K562 (cell line): ENCODE results near the gene NPVF. TPM values are rescaled to one million over a fixed set of nuclear protein-coding genes. Genes with fewer than 3 reads are reported as not detected.

ENCODE experiments used
- COPS2 ChIP-seq: fragments of 450-650 bp; conservative IDR thresholded peaks from 2 replicates; pipeline ENCODE4 v1.6.1; 2016; ENCODE audit warnings: mild to moderate bottlenecking, moderate library complexity
- ETS2 ChIP-seq: IDR thresholded peaks from 2 replicates; pipeline ENCODE4 v1.6.1; 2016; ENCODE audit warnings: borderline replicate concordance, missing genetic modification characterization, mild to moderate bottlenecking, moderate library complexity, missing compliant biosample characterization; ENCODE audit not compliant: poor library complexity, severe bottlenecking
- FOSL1 ChIP-seq: fragments of 200-800 bp; sonication (Bioruptor generic); conservative IDR thresholded peaks from 2 replicates; pipeline ENCODE4 v1.6.1; 2016; ENCODE audit warnings: missing genetic modification characterization, missing compliant biosample characterization
- HDGF ChIP-seq: fragments of 450-650 bp; IDR thresholded peaks from 2 replicates; pipeline ENCODE4 v1.6.1; 2016
- JUNB ChIP-seq: fragments of 450-650 bp; formaldehyde crosslinking; conservative IDR thresholded peaks from 2 replicates; pipeline ENCODE4 v1.4.0; 2020; ENCODE audit warnings: mild to moderate bottlenecking
- KAT2B ChIP-seq: IDR thresholded peaks from one replicate; pipeline ENCODE4 v1.6.1; 2012; ENCODE audit warnings: low read depth, mild to moderate bottlenecking, control low read depth, inconsistent platforms, low read length, moderate library complexity
- NFE2 ChIP-seq: IDR thresholded peaks from 2 replicates; pipeline ENCODE4 v1.6.1; 2014; ENCODE audit warnings: antibody characterized with exemption, low read depth
- OTX1 ChIP-seq: fragments of 450-650 bp; formaldehyde crosslinking; IDR thresholded peaks from 2 replicates; pipeline ENCODE4 v1.4.0; 2022; ENCODE audit warnings: mild to moderate bottlenecking
- POLR2AphosphoS5 ChIP-seq: IDR thresholded peaks from 2 replicates; pipeline ENCODE4 v1.6.1; 2011; ENCODE audit warnings: mild to moderate bottlenecking, low read depth, low read length, moderate library complexity; ENCODE audit not compliant: control insufficient read depth, insufficient read depth
- RB1 ChIP-seq: fragments of 450-650 bp; IDR thresholded peaks from 2 replicates; pipeline ENCODE4 v1.6.1; 2017; ENCODE audit warnings: low read depth, mild to moderate bottlenecking
- RBM22 ChIP-seq: fragments of 200-400 bp; formaldehyde crosslinking; IDR thresholded peaks from 2 replicates; pipeline ENCODE4 v1.6.1; 2018; ENCODE audit warnings: low read length, low read depth; ENCODE audit not compliant: poor library complexity, severe bottlenecking
- SIRT6 ChIP-seq: IDR thresholded peaks from one replicate; pipeline ENCODE4 v1.6.1; 2012; ENCODE audit warnings: low read depth, mild to moderate bottlenecking, control low read depth, inconsistent platforms, low read length, moderate library complexity
- SREBF2 ChIP-seq: sonication (generic); formaldehyde crosslinking; IDR thresholded peaks from 2 replicates; pipeline ENCODE4 v1.4.0; 2020; ENCODE audit warnings: mild to moderate bottlenecking, missing genetic modification reagents
- STAG1 ChIP-seq: sonication (generic); formaldehyde crosslinking; IDR thresholded peaks from 2 replicates; pipeline ENCODE4 v1.5.0; 2020; ENCODE audit warnings: missing genetic modification reagents, borderline replicate concordance
- TAF15 ChIP-seq: fragments of 200-400 bp; formaldehyde crosslinking; IDR thresholded peaks from 2 replicates; pipeline ENCODE4 v1.6.1; 2017; ENCODE audit warnings: mild to moderate bottlenecking, low read depth, low read length, moderate library complexity
- TAF7 ChIP-seq: fragments of 450-650 bp; IDR thresholded peaks from 2 replicates; pipeline ENCODE4 v1.6.1; 2016; ENCODE audit warnings: missing genetic modification characterization, missing compliant biosample characterization
- XRCC5 ChIP-seq: fragments of 200-400 bp; formaldehyde crosslinking; IDR thresholded peaks from 2 replicates; pipeline ENCODE4 v1.6.1; 2017; ENCODE audit warnings: low read depth, mild to moderate bottlenecking, low read length
- ZNF586 ChIP-seq: fragments of 450-650 bp; formaldehyde crosslinking; conservative IDR thresholded peaks from 2 replicates; pipeline ENCODE4 v1.4.0; 2020; ENCODE audit warnings: mild to moderate bottlenecking, moderate library complexity
- ZNF589 ChIP-seq: fragments of 200-800 bp; sonication (Bioruptor generic); IDR thresholded peaks from 2 replicates; pipeline ENCODE4 v1.6.1; 2016; ENCODE audit warnings: low read depth, missing genetic modification characterization, missing compliant biosample characterization
- ZNF76 ChIP-seq: fragments of 250-450 bp; sonication (Bioruptor Pico); IDR thresholded peaks from 2 replicates; pipeline ENCODE4 v1.4.0; 2020; ENCODE audit warnings: mild to moderate bottlenecking, moderate library complexity, borderline replicate concordance
- ZZZ3 ChIP-seq: fragments of 450-650 bp; IDR thresholded peaks from 2 replicates; pipeline ENCODE4 v1.6.1; 2016; ENCODE audit warnings: antibody characterized with exemption, mild to moderate bottlenecking, moderate library complexity
- polyA plus RNA-seq, 8 experiments: library from polyadenylated mRNA; depleted of rRNA in 4 of 8; stranded (reverse) in 5 of 8; unstranded in 3 of 8; fragments of >200 nt; fragmentation: Nextera tagmentation in 2 of 8; fragmentation: Illumina TruSeq in 1 of 8; extraction: Ambion mirVana in 2 of 8; extraction: Trizol in 1 of 8; gene quantifications; 2 replicates each; pipeline versions ENCODE4 v1.2.1 to v1.2.3, GENCODE V29; 2011 to 2014; ENCODE audit warnings: inconsistent platforms in 1 of 8, missing spikeins in 1 of 8
- total RNA-seq, 7 experiments: library from RNA; depleted of rRNA in 6 of 7; stranded (reverse); fragments of >200 nt in 6 of 7; fragmentation: Illumina TruSeq in 2 of 7; extraction: Trizol in 2 of 7; gene quantifications; 2 replicates each; pipeline versions ENCODE4 v1.2.1 to v1.2.3, GENCODE V29; 2011 to 2021; ENCODE audit warnings: low replicate concordance in 1 of 7
- TF ChIP-seq, protein P1 (sequence below), 2 experiments: fragments of 450-650 bp in 1 of 2; sonication (generic) in 1 of 2; formaldehyde crosslinking in 1 of 2; IDR thresholded peaks in 1 of 2; conservative IDR thresholded peaks in 1 of 2; 2 replicates each; pipeline versions ENCODE4 v1.6.1 to v1.8.1; 2016 to 2023; ENCODE audit warnings: mild to moderate bottlenecking in 2 of 2, moderate library complexity in 2 of 2, inconsistent platforms in 1 of 2, missing genetic modification reagents in 1 of 2
- TF ChIP-seq, protein P2 (sequence below), 3 experiments: IDR thresholded peaks in 2 of 3; conservative IDR thresholded peaks in 1 of 3; 2 replicates each; pipeline ENCODE4 v1.5.1; 2011 to 2012; ENCODE audit warnings: low read length in 3 of 3, mild to moderate bottlenecking in 3 of 3, control low read depth in 2 of 3, improper control_type of control experiment in 1 of 3, inconsistent platforms in 1 of 3, low read depth in 1 of 3, mixed read lengths in 1 of 3, moderate library complexity in 1 of 3; ENCODE audit not compliant: insufficient read depth in 2 of 3
- TF ChIP-seq, protein P3 (sequence below): fragments of 250-450 bp; sonication (Bioruptor Pico); IDR thresholded peaks from 2 replicates; pipeline ENCODE4 v1.8.0; 2021; ENCODE audit warnings: borderline replicate concordance, mild to moderate bottlenecking, moderate library complexity; ENCODE audit not compliant: poor library complexity, severe bottlenecking
- TF ChIP-seq, protein P4 (sequence below): sonication (generic); formaldehyde crosslinking; IDR thresholded peaks from 2 replicates; pipeline ENCODE4 v1.8.0; 2022; ENCODE audit warnings: mild to moderate bottlenecking, missing genetic modification reagents

NPVF gene
- total and polyA plus RNA-seq, 9 of the 15 experiments (the other 6 are each of a cell fraction or from before 2014, with no cell fraction given): not detected

DNA sequence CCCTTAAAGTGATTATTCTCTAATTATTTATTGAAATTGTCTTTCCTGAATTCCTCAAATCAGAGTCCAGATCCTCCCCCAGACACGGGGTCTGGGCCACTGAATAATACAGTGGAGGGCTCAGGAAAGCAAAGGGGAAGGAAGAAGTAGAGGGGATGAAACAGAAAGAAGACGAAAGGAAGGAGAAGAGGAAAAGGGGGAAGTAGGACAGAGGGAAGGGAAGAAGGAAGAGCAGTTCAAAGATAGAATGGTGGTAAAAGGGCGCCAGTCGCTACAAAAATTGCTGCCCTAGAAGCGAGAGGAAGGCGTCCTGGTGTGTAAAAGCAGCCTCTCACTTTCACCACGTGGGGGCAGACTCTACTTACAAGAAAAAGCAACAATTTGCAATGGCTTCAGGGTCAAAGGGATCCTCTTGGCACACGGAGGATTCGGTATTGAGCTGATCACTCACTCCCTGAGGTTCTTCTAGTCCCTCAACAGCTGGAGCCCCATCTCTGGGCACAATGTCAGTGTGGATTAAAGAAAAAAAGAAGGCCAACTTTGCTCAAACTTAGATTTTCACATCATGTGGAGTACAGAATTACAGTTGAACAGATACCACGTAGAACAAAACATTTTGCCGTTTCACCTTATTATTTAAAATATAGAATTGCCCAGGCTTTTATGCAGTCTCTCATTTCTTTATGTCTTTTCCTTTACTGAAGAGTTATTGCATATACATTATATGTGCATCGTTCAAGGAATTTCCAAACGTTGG is 31.4 kb upstream of the NPVF start (continued):
- TF ChIP-seq, protein P1, sequence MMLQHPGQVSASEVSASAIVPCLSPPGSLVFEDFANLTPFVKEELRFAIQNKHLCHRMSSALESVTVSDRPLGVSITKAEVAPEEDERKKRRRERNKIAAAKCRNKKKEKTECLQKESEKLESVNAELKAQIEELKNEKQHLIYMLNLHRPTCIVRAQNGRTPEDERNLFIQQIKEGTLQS (IDR thresholded peaks at IDR 0.05): no peak
- TF ChIP-seq, protein P1 (CRISPR knock-in tag; conservative IDR thresholded peaks at IDR 0.05): no peak
- TF ChIP-seq POLR2AphosphoS5: no peak
- TF ChIP-seq ETS2 (tag): no peak
- TF ChIP-seq RBM22: no peak
- TF ChIP-seq SREBF2: no peak
- TF ChIP-seq, protein P2, sequence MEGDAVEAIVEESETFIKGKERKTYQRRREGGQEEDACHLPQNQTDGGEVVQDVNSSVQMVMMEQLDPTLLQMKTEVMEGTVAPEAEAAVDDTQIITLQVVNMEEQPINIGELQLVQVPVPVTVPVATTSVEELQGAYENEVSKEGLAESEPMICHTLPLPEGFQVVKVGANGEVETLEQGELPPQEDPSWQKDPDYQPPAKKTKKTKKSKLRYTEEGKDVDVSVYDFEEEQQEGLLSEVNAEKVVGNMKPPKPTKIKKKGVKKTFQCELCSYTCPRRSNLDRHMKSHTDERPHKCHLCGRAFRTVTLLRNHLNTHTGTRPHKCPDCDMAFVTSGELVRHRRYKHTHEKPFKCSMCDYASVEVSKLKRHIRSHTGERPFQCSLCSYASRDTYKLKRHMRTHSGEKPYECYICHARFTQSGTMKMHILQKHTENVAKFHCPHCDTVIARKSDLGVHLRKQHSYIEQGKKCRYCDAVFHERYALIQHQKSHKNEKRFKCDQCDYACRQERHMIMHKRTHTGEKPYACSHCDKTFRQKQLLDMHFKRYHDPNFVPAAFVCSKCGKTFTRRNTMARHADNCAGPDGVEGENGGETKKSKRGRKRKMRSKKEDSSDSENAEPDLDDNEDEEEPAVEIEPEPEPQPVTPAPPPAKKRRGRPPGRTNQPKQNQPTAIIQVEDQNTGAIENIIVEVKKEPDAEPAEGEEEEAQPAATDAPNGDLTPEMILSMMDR (IDR thresholded peaks at IDR 0.05 in 2 of 3, conservative IDR thresholded peaks at IDR 0.05 in 1 of 3; ENCODE audit: insufficient read depth in 2 of 3, low read depth in 1 of 3, low read length in 3 of 3): peak; percentile 81 to 90 (median 88)
- TF ChIP-seq SIRT6: no peak
- peak; percentile 43; the same call in 1 of the 2 replicates for TF ChIP-seq STAG1 (CRISPR knock-in tag)
- no peak for TF ChIP-seq ZZZ3
- no peak for TF ChIP-seq TAF15
- TF ChIP-seq ZNF589 (CRISPR knock-in tag): no peak
- no peak for TF ChIP-seq COPS2
- no peak for TF ChIP-seq XRCC5
- TF ChIP-seq KAT2B: no peak
- TF ChIP-seq TAF7: no peak
- 0 out of 2 replicates have a peak, but pooled peaks have one; percentile 35 for TF ChIP-seq RB1
- TF ChIP-seq JUNB: no peak
- TF ChIP-seq, protein P3, sequence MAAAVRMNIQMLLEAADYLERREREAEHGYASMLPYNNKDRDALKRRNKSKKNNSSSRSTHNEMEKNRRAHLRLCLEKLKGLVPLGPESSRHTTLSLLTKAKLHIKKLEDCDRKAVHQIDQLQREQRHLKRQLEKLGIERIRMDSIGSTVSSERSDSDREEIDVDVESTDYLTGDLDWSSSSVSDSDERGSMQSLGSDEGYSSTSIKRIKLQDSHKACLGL (CRISPR knock-in tag): no peak
- TF ChIP-seq ZNF586 (CRISPR knock-in tag): no peak
- TF ChIP-seq OTX1 (CRISPR knock-in tag): no peak
- TF ChIP-seq ZNF76 (CRISPR knock-in tag): no peak
- TF ChIP-seq, protein P4, sequence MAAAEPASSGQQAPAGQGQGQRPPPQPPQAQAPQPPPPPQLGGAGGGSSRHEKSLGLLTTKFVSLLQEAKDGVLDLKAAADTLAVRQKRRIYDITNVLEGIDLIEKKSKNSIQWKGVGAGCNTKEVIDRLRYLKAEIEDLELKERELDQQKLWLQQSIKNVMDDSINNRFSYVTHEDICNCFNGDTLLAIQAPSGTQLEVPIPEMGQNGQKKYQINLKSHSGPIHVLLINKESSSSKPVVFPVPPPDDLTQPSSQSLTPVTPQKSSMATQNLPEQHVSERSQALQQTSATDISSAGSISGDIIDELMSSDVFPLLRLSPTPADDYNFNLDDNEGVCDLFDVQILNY (CRISPR knock-in tag): no peak
- TF ChIP-seq FOSL1 (tag): no peak
- TF ChIP-seq NFE2: no peak
- TF ChIP-seq HDGF: no peak
